Raji (cell line): ENCODE measurements around the gene FAM161A.

Source experiments
- POLR2A ChIP-seq: IDR thresholded peaks from 2 replicates; pipeline ENCODE4 v1.6.1; 2011; ENCODE audit warnings: low read depth, low read length, control low read depth; ENCODE audit not compliant: insufficient read depth

The FAM161A gene

DNA sequence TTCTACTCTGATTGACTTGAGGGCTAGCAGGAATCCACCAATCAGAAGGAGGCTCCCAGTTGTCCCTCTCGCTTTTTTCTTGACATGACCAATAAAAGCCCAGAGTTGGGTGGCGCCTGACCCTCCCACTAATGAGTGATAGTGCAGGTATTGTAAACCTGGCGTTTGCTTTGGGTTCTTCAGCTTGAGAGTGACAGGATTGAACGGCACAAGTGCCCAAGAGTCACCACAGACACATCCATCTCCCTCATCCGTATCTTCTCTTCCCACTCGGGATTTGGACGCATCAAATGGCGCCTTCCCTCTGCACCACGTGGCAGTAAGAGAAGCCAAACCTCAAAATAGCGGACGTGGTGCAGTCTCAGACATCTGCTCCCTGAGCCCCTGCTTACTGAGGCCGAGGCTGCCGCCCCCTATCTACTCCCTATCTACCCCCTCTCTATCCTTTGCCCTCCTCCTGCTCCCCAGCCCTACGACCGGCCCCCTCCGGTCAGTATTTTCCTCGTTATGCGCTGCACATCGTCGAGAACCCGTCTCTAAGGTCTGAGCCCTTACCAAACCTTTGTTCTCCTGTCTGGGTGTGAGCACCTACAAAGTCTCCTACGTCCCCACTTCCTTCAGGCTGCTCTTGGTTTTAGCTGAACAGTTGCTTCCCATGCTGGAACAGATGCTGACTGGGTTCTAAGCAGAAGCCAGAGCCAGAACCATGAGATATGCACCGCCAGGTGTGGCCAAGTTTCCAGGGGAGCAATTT, 881 bp upstream of the FAM161A start:
- peak; percentile 89 for TF ChIP-seq POLR2A

GRCh38 chr2:61853086-61853846, 594 bp downstream of the FAM161A start:
- TF ChIP-seq POLR2A: no peak

- no peak for TF ChIP-seq POLR2A
Observed at GRCh38 chr2:61845320-61845719, 8.5 kb downstream of the FAM161A start.

GRCh38 chr2:61841286-61841685, 12.6 kb downstream of the FAM161A start:
- TF ChIP-seq POLR2A: no peak

DNA sequence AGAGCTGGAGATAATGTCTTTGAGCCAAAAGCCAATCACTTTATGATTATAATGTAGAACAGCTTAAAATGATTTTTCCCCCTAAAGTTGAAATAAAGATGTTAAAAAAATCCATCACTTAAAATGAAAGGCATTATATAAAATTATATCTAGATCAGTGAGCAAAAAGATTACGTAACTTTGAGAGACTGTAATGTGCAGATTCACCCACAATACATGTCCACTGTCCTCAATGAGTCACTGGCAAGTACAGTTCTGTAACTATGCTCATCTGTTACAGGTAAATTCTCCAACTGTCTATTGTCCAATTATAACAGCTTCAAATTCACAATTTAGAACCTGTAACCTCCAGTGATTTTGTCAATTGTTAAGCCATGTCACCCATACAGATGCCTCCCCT, 19.0 kb downstream of the FAM161A start:
- no peak for TF ChIP-seq POLR2A

GRCh38 chr2:61833971-61834370, 19.9 kb downstream of the FAM161A start:
- no peak for TF ChIP-seq POLR2A

- no peak for TF ChIP-seq POLR2A
Observed at GRCh38 chr2:61832183-61832841, 21.5 kb downstream of the FAM161A start.

- no peak for TF ChIP-seq POLR2A
Observed at GRCh38 chr2:61822255-61822654, 31.6 kb downstream of the FAM161A start.

DNA sequence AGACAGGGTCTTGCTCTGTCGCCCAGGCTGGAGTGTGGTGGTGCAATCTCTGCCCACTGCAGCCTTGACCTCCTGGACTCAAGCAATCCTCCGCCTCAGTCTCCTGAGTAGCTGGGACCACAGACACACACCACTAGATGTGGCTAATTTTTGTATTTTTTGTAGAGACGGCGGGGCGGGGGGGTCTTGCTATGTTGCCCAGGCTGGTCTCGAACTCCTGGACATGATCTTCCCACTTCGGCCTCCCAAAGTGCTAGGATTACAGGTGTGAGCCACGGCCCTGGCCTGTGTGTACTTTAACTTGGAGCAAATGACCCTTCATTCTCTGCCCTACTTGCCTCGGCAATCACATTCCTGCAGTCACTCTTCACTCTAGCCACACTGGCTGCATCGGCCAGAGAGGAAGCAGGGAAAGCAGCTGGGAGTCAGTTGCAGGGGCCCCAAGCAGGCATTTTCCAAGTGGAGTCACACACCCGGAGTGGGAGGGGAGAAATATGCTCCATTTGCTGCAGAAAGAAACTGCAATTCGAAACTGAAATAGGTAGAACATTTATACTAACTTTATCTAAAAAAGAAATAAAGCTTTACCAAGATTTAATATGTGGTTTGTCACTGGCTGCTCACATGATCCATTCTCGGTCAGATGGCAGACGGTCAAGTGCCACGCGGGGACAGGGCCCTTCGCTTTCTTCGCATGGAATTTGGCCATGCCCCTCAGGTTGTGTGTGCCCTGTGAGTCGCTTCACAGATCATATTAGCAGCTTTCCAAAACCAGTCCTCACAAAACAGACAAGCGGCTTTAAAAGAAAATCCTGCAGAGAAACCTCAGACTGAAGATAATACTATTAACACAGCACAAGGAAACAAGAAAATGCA, 37.1 kb downstream of the FAM161A start:
- TF ChIP-seq POLR2A: no peak

DNA sequence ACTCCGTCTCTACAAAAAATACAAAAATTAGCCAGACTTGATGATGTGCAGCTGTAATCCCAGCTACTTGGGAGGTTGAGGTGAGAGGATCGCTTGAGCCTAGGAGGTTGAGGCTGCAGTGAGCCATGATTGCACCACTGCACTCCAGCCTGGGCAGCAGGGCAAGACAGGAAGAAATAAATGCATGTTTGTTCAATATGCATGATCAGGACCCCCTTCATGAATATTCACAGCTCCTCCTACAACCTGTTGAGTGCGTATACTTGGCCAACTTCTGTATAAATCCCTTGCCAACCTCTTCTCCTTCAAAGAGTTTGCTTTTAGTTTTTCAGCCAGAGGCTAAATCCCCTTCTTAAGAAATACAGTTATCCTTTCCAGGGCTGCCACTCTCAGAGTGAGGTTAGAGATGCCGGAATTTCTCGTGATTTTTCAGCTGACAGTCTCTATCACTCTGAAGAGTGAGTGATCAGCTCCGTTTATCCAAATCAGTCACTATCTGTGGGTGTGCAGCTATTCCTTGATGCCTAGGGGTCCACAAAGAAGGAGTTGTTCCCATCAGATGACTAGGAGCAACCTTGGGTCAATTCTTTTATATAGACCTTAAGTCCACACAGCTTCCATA, 39.2 kb downstream of the FAM161A start:
- no peak for TF ChIP-seq POLR2A

- no peak for TF ChIP-seq POLR2A
Observed at GRCh38 chr2:61811821-61812220, 42.0 kb downstream of the FAM161A start.

DNA sequence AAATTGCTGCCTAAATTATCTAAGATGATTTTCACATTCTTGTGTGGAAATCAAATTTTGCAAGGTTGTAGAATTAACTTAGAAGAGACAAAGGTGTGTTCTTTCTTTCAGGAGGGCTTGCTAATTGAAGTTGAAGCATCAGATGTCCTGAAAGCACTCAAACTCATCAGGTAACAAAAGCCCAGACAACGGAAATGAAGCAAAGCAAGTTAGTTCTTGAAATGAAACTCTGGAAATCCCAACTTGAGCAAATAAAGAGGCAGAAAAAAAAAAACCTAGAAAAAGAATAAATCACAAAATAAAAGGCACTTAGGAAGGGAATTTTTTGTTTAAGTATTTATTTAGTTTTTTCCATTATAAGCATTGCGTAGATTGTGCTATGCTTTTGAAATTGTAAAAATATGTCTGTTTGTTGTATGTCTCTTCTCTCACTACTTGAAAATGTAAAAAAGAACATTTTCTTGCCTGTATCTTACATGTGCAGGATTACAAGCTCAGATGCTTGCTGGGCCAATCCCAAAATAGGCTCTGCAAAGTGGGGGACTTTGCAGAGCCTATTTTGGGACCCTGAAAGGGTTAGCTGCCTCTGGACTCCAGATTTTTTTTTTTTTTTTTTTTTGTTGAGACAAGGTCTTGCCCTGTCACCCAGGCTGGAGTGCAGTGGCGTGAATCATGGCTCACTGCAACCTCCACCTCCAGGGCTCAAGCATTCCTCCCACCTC, 46.7 kb downstream of the FAM161A start:
- no peak for TF ChIP-seq POLR2A

DNA sequence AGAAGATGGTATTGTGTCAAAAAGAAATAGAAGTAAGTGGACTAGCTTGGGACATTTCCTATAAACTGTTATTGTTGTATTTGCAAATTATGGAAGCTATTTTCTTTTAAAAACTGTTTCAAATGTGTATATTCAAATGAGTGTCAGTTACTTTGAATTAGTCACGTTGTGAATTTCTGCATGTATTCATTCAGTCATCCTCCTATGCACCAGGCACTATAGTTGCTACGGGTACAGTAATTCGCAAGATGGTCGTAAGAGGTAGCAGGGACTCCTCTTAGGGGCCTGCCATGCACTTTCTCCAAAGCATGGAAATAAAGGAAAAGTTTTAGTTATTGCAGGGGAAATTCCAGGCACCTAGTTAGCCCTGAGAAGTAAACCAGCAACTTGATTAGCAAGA, 51.3 kb downstream of the FAM161A start:
- TF ChIP-seq POLR2A: no peak

DNA sequence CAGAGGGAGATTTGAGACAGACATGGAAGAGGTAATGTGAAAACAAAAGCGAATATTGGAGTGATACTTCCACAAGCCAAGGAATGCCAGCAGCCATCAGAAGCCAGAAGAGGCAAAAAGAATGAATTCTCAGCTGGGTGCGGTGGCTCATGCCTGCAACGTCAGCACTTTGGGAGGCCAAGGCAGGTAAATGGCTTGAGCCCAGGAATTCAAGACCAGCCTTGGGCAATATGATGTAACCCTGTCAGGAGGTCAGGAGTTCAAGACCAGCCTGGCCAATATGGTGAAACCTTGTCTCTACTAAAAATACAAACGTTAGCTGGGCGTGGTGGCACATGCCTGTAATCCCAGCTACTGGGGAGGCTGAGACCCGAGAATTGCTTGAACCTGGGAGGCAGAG, 54.8 kb downstream of the FAM161A start:
- no peak for TF ChIP-seq POLR2A
